ES-I3 (cell line): Measurements from ENCODE around the gene TRIM7.
"Not testable (repeated sequence)": the region's sequence is repeated elsewhere in the genome, so short reads cannot be mapped to it uniquely, and the experiment has no call there.

Experiments used
- H3K36me3 ChIP-seq: 2 replicates; pipeline ENCODE4 v1.6.1; 2013; ENCODE audit warnings: mild to moderate bottlenecking, low read length, control low read depth, moderate library complexity; ENCODE audit not compliant: insufficient read depth
- H3K4me1 ChIP-seq: 2 replicates; pipeline ENCODE4 v1.6.1; 2013; ENCODE audit warnings: mild to moderate bottlenecking, control low read depth, low read length; ENCODE audit not compliant: insufficient read depth
- H3K9ac ChIP-seq: 2 replicates; pipeline ENCODE4 v1.6.1; 2013; ENCODE audit warnings: low read depth, mild to moderate bottlenecking, low read length, moderate library complexity
- H3K9me3 ChIP-seq: 2 replicates; pipeline ENCODE4 v1.6.1; 2013; ENCODE audit warnings: mild to moderate bottlenecking, low read length, moderate library complexity; ENCODE audit not compliant: control insufficient read depth, insufficient read depth

Gene TRIM7

DNA sequence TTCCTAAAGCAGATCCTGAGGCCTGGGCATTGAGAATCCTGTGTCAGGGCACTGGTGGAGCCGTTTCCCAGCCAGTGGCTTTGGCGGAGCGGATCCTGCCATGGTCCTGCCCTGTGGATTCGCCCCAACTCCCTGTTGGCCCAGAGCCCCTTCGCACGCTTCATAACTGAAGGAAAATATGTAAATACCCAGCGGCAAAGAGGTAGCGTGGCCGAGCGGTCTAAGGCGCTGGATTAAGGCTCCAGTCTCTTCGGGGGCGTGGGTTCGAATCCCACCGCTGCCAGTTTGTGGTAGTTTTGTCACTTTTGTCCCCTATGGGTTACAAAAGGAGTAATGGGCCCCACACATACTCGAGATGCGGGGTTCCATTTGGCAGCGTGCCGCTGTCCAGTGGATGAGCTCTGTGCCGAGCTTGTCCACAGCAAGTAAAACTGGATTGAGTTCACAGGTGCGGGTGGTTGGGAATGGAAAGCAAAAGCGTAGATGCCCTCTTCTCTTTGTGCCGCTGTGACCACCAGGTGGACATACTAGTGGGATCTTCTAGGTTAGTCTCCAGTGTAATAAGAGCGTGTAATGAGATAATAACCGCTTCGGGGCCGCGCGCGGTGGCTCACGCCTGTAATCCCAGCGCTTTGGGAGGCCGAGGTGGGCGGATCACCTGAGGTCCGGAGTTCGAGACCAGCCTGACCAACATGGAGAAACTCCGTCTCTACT is 17.3 kb downstream of the TRIM7 start:
- H3K9me3 ChIP-seq: no peaks in the 10 kb centered on the region
- no peaks in the 10 kb centered on the region; the same call in 1 of the 2 replicates for H3K4me1 ChIP-seq
- peak overlapping the region; percentile 83 for H3K9ac ChIP-seq
- H3K36me3 ChIP-seq: no peaks in the 10 kb centered on the region

DNA sequence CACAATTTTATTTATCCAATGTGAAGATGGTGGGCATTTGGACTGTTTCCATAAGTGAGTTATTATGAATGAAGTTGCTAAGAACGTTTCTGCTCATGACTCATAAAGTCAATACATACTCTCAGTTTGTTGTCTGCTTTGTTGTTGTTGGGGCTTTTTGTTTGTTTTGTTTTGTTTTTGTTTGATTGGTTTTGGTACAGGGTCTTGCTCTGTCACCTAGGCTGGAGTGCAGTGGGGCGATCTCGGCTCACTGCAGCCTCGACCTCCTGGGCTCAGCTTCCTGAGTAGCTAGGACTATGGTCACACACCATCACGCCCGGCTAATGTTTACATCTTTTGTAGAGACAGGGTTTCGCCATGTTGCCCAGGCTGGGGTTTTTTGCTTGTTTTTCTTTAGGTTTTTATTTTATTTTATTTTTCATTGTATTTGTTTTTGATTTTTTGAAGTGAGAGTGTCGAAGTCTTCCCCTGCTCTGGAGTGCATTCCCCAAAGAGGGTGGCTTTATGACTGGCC is 18.0 kb downstream of the TRIM7 start:
- H3K4me1 ChIP-seq: no peaks in the 10 kb centered on the region
- no peaks in the 10 kb centered on the region for H3K36me3 ChIP-seq
- H3K9me3 ChIP-seq: no peaks in the 10 kb centered on the region
- peak overlapping the region; percentile 83 for H3K9ac ChIP-seq

DNA sequence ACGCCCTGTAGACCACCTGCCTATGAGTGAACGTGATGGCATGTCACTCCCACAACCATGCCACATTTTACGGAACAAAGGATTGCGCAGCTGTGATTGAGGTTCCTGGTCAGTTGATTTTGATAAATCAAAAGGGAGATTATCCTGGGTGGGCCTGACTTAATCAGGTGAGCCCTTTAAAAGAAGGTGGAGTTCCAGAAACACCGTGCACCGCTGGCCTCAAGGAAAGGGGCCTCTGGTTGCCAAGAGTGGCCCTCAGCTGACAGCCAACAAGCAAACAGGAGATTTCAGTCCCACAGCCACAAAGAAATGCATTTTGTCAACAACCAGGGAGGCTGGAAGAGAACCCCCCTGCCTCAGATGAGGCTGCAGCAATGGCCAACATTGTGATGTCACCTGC is 19.0 kb downstream of the TRIM7 start:
- Histone ChIP-seq H3K9ac (no peak overlapping the region), H3K36me3 (no peaks in the 10 kb centered on the region), H3K4me1 (no peaks in the 10 kb centered on the region), H3K9me3 (no peaks in the 10 kb centered on the region)

DNA sequence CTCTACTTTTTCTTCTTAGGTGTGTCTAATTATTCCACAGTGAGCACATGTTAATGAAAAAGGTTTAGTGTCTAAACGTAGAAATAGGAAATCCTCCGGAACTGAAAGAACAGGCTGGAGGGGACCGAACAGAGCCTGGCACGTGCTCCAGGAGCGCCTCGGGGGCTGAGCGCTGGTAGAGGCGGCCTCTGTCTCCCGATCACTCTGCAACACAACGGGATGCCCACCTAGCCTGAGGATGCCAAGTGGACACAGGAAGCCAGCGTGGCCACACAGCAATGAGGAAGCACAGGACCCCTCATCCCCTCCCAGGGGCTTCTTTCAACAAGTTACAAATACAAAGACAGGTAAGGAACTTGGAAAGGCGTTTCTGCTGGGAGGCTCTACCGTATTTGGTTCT is 19.4 kb downstream of the TRIM7 start:
- Histone ChIP-seq H3K36me3 (no peaks in the 10 kb centered on the region), H3K9ac (no peak overlapping the region), H3K9me3 (no peaks in the 10 kb centered on the region), H3K4me1 (no peaks in the 10 kb centered on the region)

DNA sequence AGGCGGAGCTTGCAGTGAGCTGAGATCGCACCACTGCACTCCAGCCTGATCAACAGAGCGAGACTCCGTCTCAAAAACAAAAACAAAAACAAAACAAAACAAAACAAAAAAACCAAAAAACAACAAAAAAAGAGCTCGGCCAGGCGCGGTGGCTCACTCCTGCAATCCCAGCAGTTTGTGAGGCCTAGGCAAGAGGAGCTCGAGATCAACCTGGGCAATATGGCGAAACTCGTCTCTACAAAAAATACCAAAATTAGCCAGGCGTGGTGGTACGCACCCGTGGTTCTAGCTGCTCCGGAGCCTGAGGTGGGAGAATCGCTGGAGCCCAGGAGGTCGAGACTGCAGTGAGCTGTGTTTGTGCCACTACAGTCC is 20.2 kb downstream of the TRIM7 start:
- Histone ChIP-seq H3K36me3 (no peaks in the 10 kb centered on the region), H3K4me1 (no peaks in the 10 kb centered on the region), H3K9me3 (no peaks in the 10 kb centered on the region), H3K9ac (peak overlapping the region; percentile 43; the same call in 1 of the 2 replicates)

DNA sequence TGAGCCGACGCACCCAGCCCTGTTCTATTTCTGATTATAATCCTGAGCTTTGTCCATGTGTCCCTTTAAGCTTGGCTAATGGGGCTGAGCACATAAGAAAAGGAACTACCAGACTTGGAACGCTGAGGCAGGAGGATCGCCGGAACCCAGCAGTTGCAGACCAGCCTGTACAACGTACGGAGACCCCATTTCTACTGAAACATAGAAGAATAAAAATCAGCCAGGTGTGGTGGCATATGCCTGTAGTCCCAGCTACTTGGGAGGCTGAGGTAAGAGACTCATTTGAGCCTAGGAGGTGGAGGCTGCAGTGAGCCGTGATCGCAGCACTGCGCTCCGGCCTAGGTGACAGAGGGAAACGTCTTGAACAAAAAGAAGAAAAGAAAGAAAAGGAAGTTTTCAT is 22.3 kb downstream of the TRIM7 start:
- H3K9me3 ChIP-seq: no peaks in the 10 kb centered on the region
- no peak overlapping the region for H3K9ac ChIP-seq
- no peaks in the 10 kb centered on the region for H3K36me3 ChIP-seq
- no peaks in the 10 kb centered on the region for H3K4me1 ChIP-seq

DNA sequence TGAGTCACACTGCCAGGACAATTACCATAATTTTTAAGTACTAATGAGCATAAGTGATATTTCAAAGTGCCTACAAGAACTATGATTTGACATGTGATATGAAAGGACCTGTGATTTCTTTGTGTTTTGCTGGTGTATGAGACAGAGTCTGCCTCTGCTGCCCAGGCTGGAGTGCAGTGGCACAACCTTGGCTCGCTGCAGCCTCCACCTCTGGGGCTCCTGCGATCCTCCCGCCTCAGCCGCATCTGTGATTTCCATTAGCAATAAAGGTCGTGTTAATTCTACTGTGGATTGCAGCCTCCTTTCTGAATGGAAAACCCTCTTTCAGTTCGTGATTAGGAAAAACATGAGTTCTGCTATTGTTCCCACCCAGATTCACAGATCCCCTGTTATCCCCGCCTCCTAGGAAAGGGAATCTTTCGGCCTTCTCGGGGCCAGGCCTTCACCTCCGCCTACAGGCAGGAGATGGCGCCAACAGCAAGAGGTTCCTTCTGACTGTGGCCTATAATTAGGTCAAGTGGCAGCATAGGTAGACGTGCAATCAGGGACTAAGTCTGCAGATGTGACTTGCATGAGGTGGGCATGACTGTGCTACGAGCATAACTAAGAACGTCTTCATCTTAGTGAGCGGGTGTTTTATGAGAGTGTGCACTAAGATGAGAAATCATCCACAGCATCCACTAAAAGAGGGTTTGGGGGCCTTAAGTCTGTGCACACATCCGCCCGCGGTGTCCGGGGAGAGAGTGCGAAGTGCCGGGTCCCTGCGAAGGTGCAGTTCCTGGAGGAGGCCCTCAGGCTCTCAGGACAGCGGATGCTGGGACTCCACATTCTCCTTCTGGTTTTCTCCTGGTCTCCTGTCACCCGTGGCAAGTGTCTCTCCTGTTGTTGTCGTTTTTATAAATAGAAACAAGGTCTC is 23.1 kb downstream of the TRIM7 start:
- Histone ChIP-seq H3K9ac (no peak overlapping the region), H3K36me3 (no peaks in the 10 kb centered on the region), H3K9me3 (no peaks in the 10 kb centered on the region), H3K4me1 (no peaks in the 10 kb centered on the region)

DNA sequence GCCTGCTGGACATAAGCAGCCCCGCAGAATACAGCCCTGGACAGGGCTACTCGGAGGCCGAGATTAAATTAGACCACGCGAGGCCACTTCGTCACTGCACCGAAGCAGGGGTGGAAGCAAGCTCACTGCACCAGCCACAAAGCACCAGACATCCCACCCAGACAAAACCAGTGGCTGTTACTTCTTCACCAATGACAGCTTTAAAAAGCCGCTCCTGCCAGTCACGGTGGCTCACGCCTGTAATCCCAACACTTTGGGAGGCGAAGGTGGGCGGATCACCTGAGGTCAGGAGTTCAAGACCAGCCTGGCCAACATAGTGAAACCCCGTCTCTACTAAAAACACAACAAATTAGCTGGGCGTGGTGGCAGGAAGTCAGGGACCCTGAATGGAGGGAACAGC is 27.4 kb downstream of the TRIM7 start:
- not testable (repeated sequence) for H3K9ac ChIP-seq, H3K4me1 ChIP-seq

DNA sequence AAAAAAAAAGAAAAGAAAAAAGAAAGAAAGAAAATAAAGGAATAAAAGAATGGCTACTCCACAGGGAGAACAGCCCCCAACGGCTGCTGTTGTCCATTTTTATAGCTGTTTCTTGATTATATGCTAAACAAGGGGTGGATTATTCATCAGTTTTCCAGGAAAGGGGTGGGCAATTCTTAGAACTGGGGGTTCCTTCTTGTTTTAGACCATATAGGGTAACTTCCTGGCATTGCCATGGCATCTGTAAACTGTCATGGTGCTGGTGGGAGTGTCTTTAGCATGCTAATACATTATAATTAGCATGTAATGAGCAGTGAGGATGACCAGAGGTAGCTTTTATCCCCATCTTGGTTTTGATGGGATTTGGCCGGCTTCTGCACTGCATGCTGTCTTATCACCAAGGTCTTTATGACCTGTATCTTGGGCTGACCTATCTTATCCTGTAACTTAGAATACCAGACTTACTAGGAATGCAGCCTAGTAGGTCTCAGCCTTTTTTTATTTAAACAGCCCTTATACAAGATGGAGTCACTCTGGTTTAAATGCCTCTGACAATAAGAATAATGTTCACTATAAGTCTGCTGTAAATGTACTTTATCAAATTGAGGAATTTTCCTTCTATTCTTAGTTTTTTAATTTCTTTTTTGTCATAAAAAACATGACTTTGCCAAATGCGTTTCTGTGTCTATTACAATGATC is 28.6 kb downstream of the TRIM7 start:
- Histone ChIP-seq H3K4me1 (no peaks in the 10 kb centered on the region), H3K9ac (no peak overlapping the region), H3K9me3 (no peaks in the 10 kb centered on the region), H3K36me3 (no peaks in the 10 kb centered on the region)

More for the DNA sequence above, 27.4 kb downstream of the TRIM7 start:
- H3K9me3 ChIP-seq, H3K36me3 ChIP-seq: not testable (repeated sequence)

DNA sequence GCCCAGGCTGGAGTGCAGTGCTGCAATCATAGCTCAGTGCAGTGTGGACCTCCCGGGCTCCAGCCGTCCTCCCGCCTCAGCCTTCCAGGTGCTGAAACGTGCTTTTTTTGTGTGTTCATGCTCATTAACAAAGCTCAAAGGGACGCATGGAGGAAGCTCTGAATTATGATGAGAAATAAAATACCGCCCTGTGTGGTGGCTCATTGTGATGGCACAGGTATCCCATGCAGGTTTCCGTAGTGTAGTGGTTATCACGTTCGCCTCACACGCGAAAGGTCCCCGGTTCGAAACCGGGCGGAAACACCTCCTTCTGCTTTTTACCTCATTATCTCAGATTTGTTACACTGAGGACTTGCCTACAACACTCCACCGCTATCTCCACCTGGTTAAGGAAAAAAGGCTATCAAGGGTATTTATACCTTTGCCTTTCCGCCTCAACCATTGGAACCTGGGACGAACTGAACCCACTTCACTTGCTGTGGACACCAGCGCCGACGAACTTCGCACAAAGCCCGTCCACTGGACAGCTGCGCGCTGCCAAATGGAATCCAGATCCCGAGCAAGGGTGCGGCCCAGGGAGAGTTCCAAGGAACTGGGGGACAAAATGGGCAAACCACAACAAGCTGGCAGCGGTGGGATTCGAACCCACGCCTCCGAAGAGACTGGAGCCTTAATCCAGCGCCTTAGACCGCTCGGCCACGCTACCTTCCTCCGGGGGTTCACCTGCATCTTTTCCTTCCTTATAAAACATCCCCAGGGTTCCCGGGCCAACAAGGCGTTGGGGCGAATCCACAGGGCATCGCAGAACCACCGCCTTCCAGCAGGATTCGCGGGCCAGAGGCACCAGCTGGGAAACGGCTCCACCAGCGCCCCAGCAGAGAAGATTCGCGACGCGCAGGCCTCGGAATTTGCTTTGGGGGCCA is 31.3 kb downstream of the TRIM7 start:
- H3K9me3 ChIP-seq: no peaks in the 10 kb centered on the region
- H3K36me3 ChIP-seq: no peaks in the 10 kb centered on the region
- peak overlapping the region; percentile 51; the same call in 1 of the 2 replicates for H3K9ac ChIP-seq
- H3K4me1 ChIP-seq: no peaks in the 10 kb centered on the region

DNA sequence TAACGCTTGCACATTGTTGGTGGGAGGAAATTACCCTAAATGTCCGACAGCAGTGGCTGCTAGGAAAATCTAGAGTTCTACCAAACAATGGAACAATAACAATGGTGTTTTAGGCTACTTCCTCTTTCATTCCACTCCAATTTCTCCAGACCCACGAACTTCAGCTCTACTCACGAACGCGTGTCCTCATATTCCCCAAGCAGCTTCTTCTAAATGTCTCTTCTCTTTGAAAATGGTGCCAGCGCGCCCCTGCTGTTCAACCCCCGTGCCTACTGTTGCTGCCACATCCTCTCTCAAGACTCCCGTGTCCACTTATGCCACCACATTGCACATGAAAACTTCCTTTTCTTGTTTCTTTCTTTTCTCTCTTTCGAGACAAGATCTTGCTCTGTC is 32.0 kb downstream of the TRIM7 start:
- H3K36me3 ChIP-seq: no peaks in the 10 kb centered on the region
- peak overlapping the region; percentile 51; the same call in 1 of the 2 replicates for H3K9ac ChIP-seq
- no peaks in the 10 kb centered on the region for H3K9me3 ChIP-seq
- no peaks in the 10 kb centered on the region for H3K4me1 ChIP-seq

DNA sequence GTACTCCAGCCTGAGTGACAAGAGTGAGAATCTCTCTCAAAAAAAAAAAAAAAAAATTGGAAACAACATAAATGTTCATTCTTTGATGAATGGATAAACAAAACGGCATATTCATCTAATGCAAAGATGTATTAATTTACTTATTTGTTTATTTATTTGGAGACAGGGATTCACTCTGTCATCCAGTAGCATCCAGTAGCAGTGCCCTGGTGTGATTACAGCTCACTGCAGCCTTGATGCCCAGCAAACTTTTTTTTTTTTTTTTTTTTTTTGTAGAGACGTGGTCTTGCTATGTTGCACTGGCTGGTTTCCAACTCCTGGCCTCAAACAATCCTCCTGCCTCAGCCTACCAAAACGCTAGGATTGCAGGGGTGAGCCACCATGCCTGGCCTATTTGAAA is 33.2 kb downstream of the TRIM7 start:
- Histone ChIP-seq H3K36me3 (no peaks in the 10 kb centered on the region), H3K4me1 (no peaks in the 10 kb centered on the region), H3K9ac (no peak overlapping the region), H3K9me3 (no peaks in the 10 kb centered on the region)

DNA sequence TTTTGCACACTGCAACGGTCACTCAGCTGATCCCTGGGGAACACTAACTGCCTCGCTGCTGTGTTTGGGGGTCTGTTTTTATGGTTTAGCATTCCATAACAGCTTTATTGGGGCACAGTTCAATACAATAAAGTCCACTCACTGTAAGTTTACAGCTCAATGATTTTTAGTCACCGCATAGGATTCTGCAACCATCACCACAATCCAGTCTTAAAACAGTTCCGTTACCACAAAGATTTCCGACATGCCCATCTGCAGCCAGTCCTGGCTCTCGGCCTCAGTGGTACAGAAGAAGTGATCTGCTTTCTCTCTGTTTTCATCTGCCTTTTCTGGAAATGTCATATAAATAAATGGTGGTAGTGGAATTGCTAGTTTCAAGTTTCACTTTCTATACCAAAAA is 34.0 kb downstream of the TRIM7 start:
- Histone ChIP-seq H3K9ac (peak overlapping the region; percentile 91; the same call in 1 of the 2 replicates), H3K36me3 (no peaks in the 10 kb centered on the region), H3K9me3 (no peaks in the 10 kb centered on the region), H3K4me1 (no peaks in the 10 kb centered on the region)
